NCI-H1105 (cell line): Measurements from ENCODE around the gene KLHL29.

Experiments
- DNase-seq: peaks from one replicate; lab custom pipeline; 2025; lab: John Stamatoyannopoulos, UW

The KLHL29 gene

GRCh38 chr2:23493846-23494245 lies 108.9 kb downstream of the KLHL29 start:
- no peak for DNase-seq

GRCh38 chr2:23494286-23494685 lies 109.3 kb downstream of the KLHL29 start:
- no peak for DNase-seq

- no peak for DNase-seq
Measured at GRCh38 chr2:23495661-23496114, 110.7 kb downstream of the KLHL29 start.

GRCh38 chr2:23496456-23496855 lies 111.5 kb downstream of the KLHL29 start:
- DNase-seq, result no peak

GRCh38 chr2:23497063-23497462 lies 112.1 kb downstream of the KLHL29 start:
- DNase-seq, result no peak

GRCh38 chr2:23497536-23497935 lies 112.6 kb downstream of the KLHL29 start:
- no peak for DNase-seq

GRCh38 chr2:23498943-23499342 lies 114.0 kb downstream of the KLHL29 start:
- DNase-seq, result no peak

GRCh38 chr2:23499439-23499838 lies 114.5 kb downstream of the KLHL29 start:
- DNase-seq, result no peak

GRCh38 chr2:23500836-23501235 lies 115.9 kb downstream of the KLHL29 start:
- DNase-seq, result no peak

- DNase-seq, result no peak
Measured at GRCh38 chr2:23502096-23502495, 117.1 kb downstream of the KLHL29 start.

- DNase-seq, result no peak
Measured at GRCh38 chr2:23503097-23503496, 118.1 kb downstream of the KLHL29 start.

- DNase-seq, result no peak
Measured at GRCh38 chr2:23503682-23504081, 118.7 kb downstream of the KLHL29 start.

- no peak for DNase-seq
Measured at GRCh38 chr2:23504591-23504990, 119.6 kb downstream of the KLHL29 start.

GRCh38 chr2:23505218-23505983 lies 120.4 kb downstream of the KLHL29 start:
- DNase-seq, result no peak

- DNase-seq, result no peak
Measured at GRCh38 chr2:23505984-23506380, 121.0 kb downstream of the KLHL29 start.

GRCh38 chr2:23506531-23507266 lies 121.7 kb downstream of the KLHL29 start:
- DNase-seq, result no peak

GRCh38 chr2:23507267-23508065 lies 122.5 kb downstream of the KLHL29 start:
- no peak for DNase-seq

GRCh38 chr2:23508066-23508390 lies 123.0 kb downstream of the KLHL29 start:
- no peak for DNase-seq

- DNase-seq, result no peak
Measured at GRCh38 chr2:23509103-23509502, 124.1 kb downstream of the KLHL29 start.

GRCh38 chr2:23509596-23510292 lies 124.8 kb downstream of the KLHL29 start:
- no peak for DNase-seq

GRCh38 chr2:23510471-23510870 lies 125.5 kb downstream of the KLHL29 start:
- no peak for DNase-seq

- DNase-seq, result no peak
Measured at GRCh38 chr2:23512778-23513177, 127.8 kb downstream of the KLHL29 start.
